Endothelial cell of umbilical vein (primary cell): Measurements from ENCODE around the gene FAM168A.

Experiments used
- CTCF ChIP-seq, 2 donors: IDR thresholded peaks; 1 replicate in 1 of 2; 2 replicates in 1 of 2; pipeline ENCODE4 v1.5.1; 2011; ENCODE audit warnings: low read length in 2 of 2, mild to moderate bottlenecking in 2 of 2, moderate library complexity in 2 of 2, control low read depth in 1 of 2, inconsistent platforms in 1 of 2, low read depth in 1 of 2; ENCODE audit not compliant: insufficient read depth in 1 of 2; ENCODE audit errors: extremely low read depth in 1 of 2
- EZH2 ChIP-seq: IDR thresholded peaks from 2 replicates; pipeline ENCODE4 v1.6.1; 2012; ENCODE audit warnings: borderline replicate concordance, low read depth, mild to moderate bottlenecking, moderate library complexity, low read length, inconsistent platforms; ENCODE audit not compliant: severe bottlenecking
- POLR2A ChIP-seq: IDR thresholded peaks from 2 replicates; pipeline ENCODE4 v1.6.1; 2012; ENCODE audit warnings: low read depth, mild to moderate bottlenecking, control low read depth, low read length
- POLR2AphosphoS5 ChIP-seq: IDR thresholded peaks from 2 replicates; pipeline ENCODE4 v1.6.1; 2012; ENCODE audit warnings: low read depth, mild to moderate bottlenecking, control low read depth, low read length, moderate library complexity; ENCODE audit not compliant: insufficient read depth
- TF ChIP-seq, protein P1 (sequence below): IDR thresholded peaks from 2 replicates; pipeline ENCODE4 v1.6.1; 2011; ENCODE audit not compliant: insufficient read depth, insufficient read length

GRCh38 chr11:73425108-73425507, 172.8 kb downstream of the FAM168A start:
- no peak for TF ChIP-seq CTCF (IDR thresholded peaks at IDR 0.05; ENCODE audit: extremely low read depth in 1 of 2, insufficient read depth in 1 of 2, low read depth in 1 of 2, low read length in 2 of 2)
- TF ChIP-seq, protein P1, sequence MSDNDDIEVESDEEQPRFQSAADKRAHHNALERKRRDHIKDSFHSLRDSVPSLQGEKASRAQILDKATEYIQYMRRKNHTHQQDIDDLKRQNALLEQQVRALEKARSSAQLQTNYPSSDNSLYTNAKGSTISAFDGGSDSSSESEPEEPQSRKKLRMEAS, result no peak
- no peak for TF ChIP-seq POLR2AphosphoS5
- no peak for TF ChIP-seq POLR2A
- no peak for TF ChIP-seq EZH2
